NCI-H345 treated with DMSO at 0.1 percent for 48 hours (cell line): Measurements from ENCODE around the gene NQO1.

ENCODE experiments used
- DNase-seq: peaks from one replicate; lab custom pipeline; 2025; ENCODE audit not compliant: unreplicated experiment; lab: John Stamatoyannopoulos, UW

NQO1 gene

GRCh38 chr16:69707920-69708683 is 18.3 kb downstream of the NQO1 start:
- DNase-seq = no peak

- no peak for DNase-seq
Observed at GRCh38 chr16:69706975-69707340, 19.4 kb downstream of the NQO1 start.

- no peak for DNase-seq
Observed at GRCh38 chr16:69706256-69706974, 19.9 kb downstream of the NQO1 start.

- DNase-seq = no peak
Observed at GRCh38 chr16:69703638-69704037, 22.7 kb downstream of the NQO1 start.

GRCh38 chr16:69701866-69702265 is 24.5 kb downstream of the NQO1 start:
- no peak for DNase-seq

- DNase-seq = no peak
Observed at GRCh38 chr16:69701452-69701851, 24.9 kb downstream of the NQO1 start.

GRCh38 chr16:69699915-69700314 is 26.4 kb downstream of the NQO1 start:
- no peak for DNase-seq

GRCh38 chr16:69698404-69698803 is 28.0 kb downstream of the NQO1 start:
- no peak for DNase-seq

- DNase-seq = no peak
Observed at GRCh38 chr16:69693916-69694315, 32.4 kb downstream of the NQO1 start.

GRCh38 chr16:69691980-69692911 is 34.1 kb downstream of the NQO1 start:
- no peak for DNase-seq

GRCh38 chr16:69688589-69688988 is 37.8 kb downstream of the NQO1 start:
- DNase-seq = no peak

GRCh38 chr16:69680358-69680757 is 46.0 kb downstream of the NQO1 start:
- DNase-seq = no peak

- no peak for DNase-seq
Observed at GRCh38 chr16:69672998-69673713, 53.2 kb downstream of the NQO1 start.

GRCh38 chr16:69672315-69672997 is 53.9 kb downstream of the NQO1 start:
- no peak for DNase-seq

GRCh38 chr16:69669577-69669976 is 56.8 kb downstream of the NQO1 start:
- DNase-seq = no peak

- no peak for DNase-seq
Observed at GRCh38 chr16:69663846-69664245, 62.5 kb downstream of the NQO1 start.

GRCh38 chr16:69662901-69663300 is 63.5 kb downstream of the NQO1 start:
- DNase-seq = no peak

GRCh38 chr16:69660166-69660565 is 66.2 kb downstream of the NQO1 start:
- no peak for DNase-seq
